Stimulated activated CD8-positive, alpha-beta memory T cell treated with anti-CD3 and anti-CD28 coated beads, Interleukin-7, amount 100 ng/mL, for 4 hours (primary cell): Measurements from ENCODE around the gene ABCD3.

Experiments used
- DNase-seq, 2 donors: peaks; one replicate each; pipeline ENCODE4 v3.0.0-alpha.2; 2020; ENCODE audit warnings: low read depth in 2 of 2

Gene ABCD3

GRCh38 chr1:94526152-94526980, 108.2 kb downstream of the ABCD3 start:
- no peak for DNase-seq

- no peak for DNase-seq
These were observed 109.3 kb downstream of the ABCD3 start for GRCh38 chr1:94527447-94528031.

- no peak for DNase-seq
These were observed 110.1 kb downstream of the ABCD3 start for GRCh38 chr1:94528299-94528698.

GRCh38 chr1:94528826-94529225, 110.6 kb downstream of the ABCD3 start:
- no peak for DNase-seq

- DNase-seq = no peak
These were observed 111.2 kb downstream of the ABCD3 start for GRCh38 chr1:94529416-94529815.

- DNase-seq = no peak
These were observed 112.2 kb downstream of the ABCD3 start for GRCh38 chr1:94530373-94530878.

- DNase-seq = no peak
These were observed 113.5 kb downstream of the ABCD3 start for GRCh38 chr1:94531664-94532063.

GRCh38 chr1:94532077-94532476, 113.9 kb downstream of the ABCD3 start:
- no peak for DNase-seq

GRCh38 chr1:94535095-94535494, 116.9 kb downstream of the ABCD3 start:
- DNase-seq = no peak

- no peak for DNase-seq
These were observed 117.7 kb downstream of the ABCD3 start for GRCh38 chr1:94535879-94536278.

- no peak for DNase-seq
These were observed 119.1 kb downstream of the ABCD3 start for GRCh38 chr1:94537254-94537653.

GRCh38 chr1:94538243-94538827, 120.1 kb downstream of the ABCD3 start:
- DNase-seq = no peak

GRCh38 chr1:94539496-94539895, 121.3 kb downstream of the ABCD3 start:
- no peak for DNase-seq

- no peak for DNase-seq
These were observed 122.5 kb downstream of the ABCD3 start for GRCh38 chr1:94540440-94541245.

- peak; percentile 68 to 78 for DNase-seq
These were observed 123.3 kb downstream of the ABCD3 start, which contains the start of gene F3 for GRCh38 chr1:94541246-94542087. F3 (minus strand) TSS chr1:94541759; CDS start chr1:94541636, 123 bp downstream.

- DNase-seq = no peak
These were observed 124.1 kb downstream of the ABCD3 start for GRCh38 chr1:94542088-94542870.

- no peak for DNase-seq
These were observed 124.8 kb downstream of the ABCD3 start for GRCh38 chr1:94543001-94543400.

- DNase-seq = no peak
These were observed 125.9 kb downstream of the ABCD3 start for GRCh38 chr1:94543893-94544635.

GRCh38 chr1:94544706-94545490, 126.7 kb downstream of the ABCD3 start:
- DNase-seq = no peak
